ENCODE data around the gene CASP3.
"Not testable (repeated sequence)": the region's sequence is repeated elsewhere in the genome, so short reads cannot be mapped to it uniquely, and the experiment has no call there.

Gene CASP3

DNA sequence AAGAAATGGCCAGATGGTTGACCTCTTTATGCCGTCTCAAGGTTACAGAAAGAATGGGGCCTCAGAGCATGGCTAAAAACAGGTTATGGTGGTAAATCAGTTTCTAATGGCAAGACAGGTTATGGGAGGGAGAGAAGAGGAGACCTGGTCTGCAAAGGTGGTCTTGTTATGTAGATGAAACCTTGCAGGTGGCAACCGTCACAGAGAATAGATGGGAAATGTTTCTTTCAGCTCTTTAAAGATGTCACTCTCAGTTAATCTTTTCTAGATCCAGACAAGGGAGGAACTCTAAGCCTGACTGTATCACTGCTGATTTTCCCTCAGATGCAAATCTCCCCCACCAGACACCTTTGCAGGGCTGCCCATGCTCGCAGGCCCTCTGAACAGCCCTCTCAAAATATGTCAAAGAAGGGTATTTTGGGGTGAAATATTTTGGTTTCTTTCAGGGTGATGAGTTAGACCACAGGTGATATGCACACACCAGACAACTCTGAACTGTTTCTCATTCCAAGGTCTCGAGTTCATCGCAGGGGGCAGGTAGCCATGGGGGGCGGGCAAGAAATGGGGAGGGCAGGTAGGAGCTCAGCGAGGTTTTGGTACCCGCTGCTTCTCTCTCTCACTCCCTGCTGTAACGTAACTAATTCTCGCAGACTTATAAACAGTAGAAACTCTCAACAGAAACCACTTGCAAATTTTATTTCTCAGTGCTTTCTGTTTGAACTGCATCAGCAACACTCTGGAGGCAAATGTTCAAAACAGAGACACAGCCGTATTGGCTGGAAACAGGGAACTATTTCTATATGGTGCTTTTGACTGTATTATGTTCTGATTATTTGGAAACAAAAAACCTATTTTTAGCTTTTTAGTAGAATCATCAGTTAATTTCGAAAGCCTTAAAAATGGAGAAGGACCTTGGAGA lies 32.4 kb downstream of the CASP3 start:
- Histone ChIP-seq H3K36me3 (ENCODE audit: insufficient read depth, low read length) (no peaks in the 10 kb centered on the region), H3K4me3 (ENCODE audit: low read length) (no peak overlapping the region), H3K4me1 (ENCODE audit: insufficient read depth, low read length) (no peaks in the 10 kb centered on the region), H3K9me3 (ENCODE audit: low read length) (peaks cover 3% of the 10 kb centered on the region), H2AFZ (ENCODE audit: low read depth, low read length) (no peak overlapping the region), H3K27me3 (ENCODE audit: insufficient read depth, low read length) (no peaks in the 10 kb centered on the region)

DNA sequence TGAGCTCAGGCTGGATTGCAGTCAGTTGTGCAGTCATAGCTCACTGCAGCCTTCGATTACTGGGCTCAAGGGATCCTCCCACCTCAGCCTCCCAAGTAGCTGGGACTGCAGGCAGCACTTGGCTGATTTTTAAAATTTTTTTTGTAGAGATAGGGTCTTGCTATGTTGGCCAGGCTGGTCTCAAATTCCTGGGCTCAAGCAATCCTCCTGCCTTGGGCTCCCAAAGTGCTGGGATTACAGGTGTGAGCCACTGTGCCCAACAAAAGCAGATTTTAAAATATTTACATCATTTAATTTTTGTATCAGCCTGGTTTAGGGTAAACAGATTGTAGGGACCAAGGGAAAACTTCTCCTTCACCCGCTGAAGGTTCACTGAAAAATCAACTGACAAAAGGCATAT lies 33.1 kb downstream of the CASP3 start:
- not testable (repeated sequence) for H3K27me3 ChIP-seq (ENCODE audit: insufficient read depth, low read length); H3K9me3 ChIP-seq (ENCODE audit: low read length); H3K36me3 ChIP-seq (ENCODE audit: insufficient read depth, low read length); H3K4me1 ChIP-seq (ENCODE audit: insufficient read depth, low read length); H3K4me3 ChIP-seq (ENCODE audit: low read length); H2AFZ ChIP-seq (ENCODE audit: low read depth, low read length)

DNA sequence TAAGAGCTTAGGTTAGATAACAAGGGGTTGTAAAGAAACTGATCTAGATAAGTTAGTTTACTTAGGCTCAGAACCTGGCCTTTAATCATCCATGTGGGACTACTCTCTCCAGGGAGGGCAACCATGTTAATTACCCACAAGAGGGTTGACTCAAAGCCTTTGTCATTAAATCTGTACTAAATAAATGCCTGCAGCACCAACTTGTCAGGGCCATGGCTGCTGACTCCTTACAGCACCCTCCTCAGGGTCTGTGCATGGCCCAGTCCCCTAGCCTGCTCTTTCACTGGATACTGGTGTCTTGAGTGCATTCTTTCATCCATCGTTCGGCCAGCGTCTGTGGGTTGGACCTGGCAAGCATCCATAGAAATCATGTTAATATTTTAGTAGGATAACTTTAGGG lies 34.7 kb downstream of the CASP3 start:
- Histone ChIP-seq H3K4me1 (ENCODE audit: insufficient read depth, low read length) (no peaks in the 10 kb centered on the region), H3K9me3 (ENCODE audit: low read length) (peaks cover 3% of the 10 kb centered on the region), H2AFZ (ENCODE audit: low read depth, low read length) (no peak overlapping the region), H3K4me3 (ENCODE audit: low read length) (no peak overlapping the region), H3K27me3 (ENCODE audit: insufficient read depth, low read length) (no peaks in the 10 kb centered on the region), H3K36me3 (ENCODE audit: insufficient read depth, low read length) (no peaks in the 10 kb centered on the region)

DNA sequence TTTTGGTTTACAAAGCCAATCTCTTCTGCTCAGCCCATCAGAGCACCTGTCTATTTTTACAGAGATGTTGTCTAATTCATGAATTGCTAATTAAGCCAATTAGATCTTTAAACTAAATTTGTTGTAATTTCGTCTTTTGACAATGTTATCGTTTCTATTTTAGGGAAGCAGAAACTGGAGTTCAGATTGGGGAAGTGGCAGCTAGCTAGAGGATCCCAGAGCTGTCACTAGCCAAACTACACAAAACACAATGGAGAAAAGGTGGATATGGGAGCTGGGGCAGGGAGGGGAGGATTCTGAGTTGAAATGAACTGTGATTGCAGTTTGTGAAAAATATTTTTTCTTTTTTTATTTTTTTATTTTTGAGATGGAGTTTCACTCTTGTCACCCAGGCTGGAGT lies 35.8 kb downstream of the CASP3 start:
- no peak overlapping the region for H2AFZ ChIP-seq (ENCODE audit: low read depth, low read length)
- no peaks in the 10 kb centered on the region for H3K27me3 ChIP-seq (ENCODE audit: insufficient read depth, low read length)
- no peaks in the 10 kb centered on the region for H3K4me1 ChIP-seq (ENCODE audit: insufficient read depth, low read length)

DNA sequence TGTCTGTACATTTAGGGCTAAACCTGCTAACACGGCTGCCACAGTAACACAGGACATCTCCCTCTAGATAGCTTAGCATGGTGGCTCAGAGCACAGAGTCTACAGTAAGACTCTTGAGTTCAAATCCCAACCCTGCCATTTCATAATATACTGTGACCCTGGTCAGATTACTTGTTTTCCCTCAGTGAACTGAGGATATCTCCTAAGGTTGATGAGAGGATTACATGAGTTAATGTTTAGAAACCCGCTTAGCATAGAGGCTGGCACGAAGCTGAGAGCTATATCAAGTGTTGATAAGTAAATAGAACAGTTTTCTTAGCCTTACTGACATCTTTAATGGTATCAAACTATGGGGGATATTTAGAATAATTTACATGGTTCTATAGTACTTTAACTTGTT lies 37.2 kb downstream of the CASP3 start:
- H3K4me3 ChIP-seq (ENCODE audit: low read length) = no peak overlapping the region
- no peaks in the 10 kb centered on the region for H3K4me1 ChIP-seq (ENCODE audit: insufficient read depth, low read length)
- H2AFZ ChIP-seq (ENCODE audit: low read depth, low read length) = no peak overlapping the region
- no peaks in the 10 kb centered on the region for H3K27me3 ChIP-seq (ENCODE audit: insufficient read depth, low read length)
- no peaks in the 10 kb centered on the region for H3K36me3 ChIP-seq (ENCODE audit: insufficient read depth, low read length)
- H3K9me3 ChIP-seq (ENCODE audit: low read length) = peaks cover 3% of the 10 kb centered on the region

More for the DNA sequence above, 35.8 kb downstream of the CASP3 start:
- Histone ChIP-seq H3K36me3 (ENCODE audit: insufficient read depth, low read length) (no peaks in the 10 kb centered on the region), H3K4me3 (ENCODE audit: low read length) (no peak overlapping the region), H3K9me3 (ENCODE audit: low read length) (peaks cover 3% of the 10 kb centered on the region)

DNA sequence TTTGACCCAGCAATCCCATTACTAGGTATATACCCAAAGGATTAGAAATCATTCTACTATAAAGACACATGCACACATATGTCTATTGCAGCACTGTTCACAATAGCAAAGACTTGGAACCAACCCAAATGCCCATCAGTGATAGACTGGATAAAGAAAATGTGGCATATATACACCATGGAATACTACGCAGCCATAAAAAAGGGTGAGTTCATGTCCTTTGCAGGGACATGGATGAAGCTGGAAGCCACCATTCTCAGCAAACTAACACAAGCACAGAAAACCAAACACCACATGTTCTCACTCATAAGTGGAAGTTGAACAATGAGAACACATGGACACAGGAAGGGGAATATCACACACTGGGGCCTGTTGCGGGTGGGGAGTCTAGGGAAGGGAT lies 41.8 kb downstream of the CASP3 start:
- H3K4me3 ChIP-seq (ENCODE audit: low read length); H3K4me1 ChIP-seq (ENCODE audit: insufficient read depth, low read length); H3K9me3 ChIP-seq (ENCODE audit: low read length); H2AFZ ChIP-seq (ENCODE audit: low read depth, low read length); H3K27me3 ChIP-seq (ENCODE audit: insufficient read depth, low read length); H3K36me3 ChIP-seq (ENCODE audit: insufficient read depth, low read length): not testable (repeated sequence)

DNA sequence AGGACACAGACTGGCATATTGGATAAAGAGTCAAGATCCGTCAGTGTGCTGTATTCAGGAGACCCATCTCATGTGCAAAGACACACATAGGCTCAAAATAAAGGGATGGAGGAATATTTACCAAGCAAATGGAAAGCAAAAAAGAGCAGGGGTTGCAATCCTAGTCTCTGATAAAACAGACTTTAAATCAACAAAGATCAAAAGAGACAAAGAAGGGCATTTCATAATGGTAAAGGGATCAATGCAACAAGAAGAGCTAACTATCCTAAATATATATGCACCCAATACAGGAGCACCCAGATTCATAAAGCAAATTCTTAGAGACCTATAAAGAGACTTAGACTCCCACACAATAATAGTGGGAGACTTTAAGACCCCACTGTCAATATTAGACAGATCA lies 46.4 kb downstream of the CASP3 start:
- not testable (repeated sequence) for H2AFZ ChIP-seq (ENCODE audit: low read depth, low read length); H3K36me3 ChIP-seq (ENCODE audit: insufficient read depth, low read length); H3K27me3 ChIP-seq (ENCODE audit: insufficient read depth, low read length); H3K4me3 ChIP-seq (ENCODE audit: low read length); H3K4me1 ChIP-seq (ENCODE audit: insufficient read depth, low read length); H3K9me3 ChIP-seq (ENCODE audit: low read length)

DNA sequence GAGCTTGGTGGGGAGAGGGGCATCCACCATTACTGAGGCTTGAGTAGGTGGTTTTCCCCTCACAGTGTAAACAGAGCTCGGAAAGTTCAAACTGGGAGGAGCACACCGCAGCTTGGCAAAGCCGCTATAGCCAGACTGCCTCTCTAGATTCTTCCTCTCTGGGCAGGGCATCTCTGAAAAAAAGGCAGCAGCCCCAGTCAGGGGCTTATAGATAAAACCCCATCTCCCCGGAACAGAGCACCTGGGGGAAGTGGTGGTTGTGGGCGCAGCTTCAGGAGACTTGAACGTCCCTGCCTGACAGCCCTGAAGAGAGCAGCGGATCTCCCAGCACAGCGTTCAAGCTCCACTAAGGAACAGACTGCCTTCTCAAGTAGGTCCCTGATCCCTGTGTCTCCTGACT lies 48.3 kb downstream of the CASP3 start:
- not testable (repeated sequence) for H2AFZ ChIP-seq (ENCODE audit: low read depth, low read length); H3K4me3 ChIP-seq (ENCODE audit: low read length); H3K4me1 ChIP-seq (ENCODE audit: insufficient read depth, low read length); H3K9me3 ChIP-seq (ENCODE audit: low read length); H3K36me3 ChIP-seq (ENCODE audit: insufficient read depth, low read length); H3K27me3 ChIP-seq (ENCODE audit: insufficient read depth, low read length)

DNA sequence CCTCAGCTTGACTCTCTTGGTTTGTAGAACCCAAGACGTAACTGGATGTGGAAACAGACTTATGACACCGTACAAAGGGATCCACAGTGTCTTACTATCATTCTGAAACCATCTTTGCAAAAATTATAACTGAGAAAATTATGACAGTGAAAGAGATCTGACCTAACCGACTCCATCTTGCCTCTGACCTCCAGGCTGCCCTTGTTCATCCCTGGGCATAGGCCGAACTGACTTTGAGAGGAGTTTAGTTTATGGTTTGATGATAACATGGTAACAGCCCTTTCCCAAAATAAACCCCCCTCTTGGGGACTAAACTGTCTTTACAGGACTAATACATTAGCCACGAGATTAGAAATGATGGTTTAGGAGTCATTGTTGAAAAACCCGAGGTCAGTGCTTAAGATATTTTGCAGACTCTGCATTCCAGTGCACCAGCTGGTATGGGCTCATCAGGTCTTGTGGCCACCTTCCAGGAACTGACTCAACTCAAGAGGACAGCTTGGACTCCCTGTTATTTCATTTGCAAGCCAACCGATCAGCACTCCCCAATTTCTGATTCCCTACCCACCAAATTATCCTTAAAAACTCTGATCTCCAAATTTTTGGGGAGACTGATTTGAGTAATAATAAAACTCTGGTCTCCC lies 49.6 kb downstream of the CASP3 start:
- Histone ChIP-seq H3K4me1 (ENCODE audit: insufficient read depth, low read length) (no peaks in the 10 kb centered on the region), H2AFZ (ENCODE audit: low read depth, low read length) (no peak overlapping the region), H3K9me3 (ENCODE audit: low read length) (no peaks in the 10 kb centered on the region), H3K36me3 (ENCODE audit: insufficient read depth, low read length) (no peaks in the 10 kb centered on the region), H3K4me3 (ENCODE audit: low read length) (no peak overlapping the region), H3K27me3 (ENCODE audit: insufficient read depth, low read length) (peaks cover 5% of the 10 kb centered on the region)

DNA sequence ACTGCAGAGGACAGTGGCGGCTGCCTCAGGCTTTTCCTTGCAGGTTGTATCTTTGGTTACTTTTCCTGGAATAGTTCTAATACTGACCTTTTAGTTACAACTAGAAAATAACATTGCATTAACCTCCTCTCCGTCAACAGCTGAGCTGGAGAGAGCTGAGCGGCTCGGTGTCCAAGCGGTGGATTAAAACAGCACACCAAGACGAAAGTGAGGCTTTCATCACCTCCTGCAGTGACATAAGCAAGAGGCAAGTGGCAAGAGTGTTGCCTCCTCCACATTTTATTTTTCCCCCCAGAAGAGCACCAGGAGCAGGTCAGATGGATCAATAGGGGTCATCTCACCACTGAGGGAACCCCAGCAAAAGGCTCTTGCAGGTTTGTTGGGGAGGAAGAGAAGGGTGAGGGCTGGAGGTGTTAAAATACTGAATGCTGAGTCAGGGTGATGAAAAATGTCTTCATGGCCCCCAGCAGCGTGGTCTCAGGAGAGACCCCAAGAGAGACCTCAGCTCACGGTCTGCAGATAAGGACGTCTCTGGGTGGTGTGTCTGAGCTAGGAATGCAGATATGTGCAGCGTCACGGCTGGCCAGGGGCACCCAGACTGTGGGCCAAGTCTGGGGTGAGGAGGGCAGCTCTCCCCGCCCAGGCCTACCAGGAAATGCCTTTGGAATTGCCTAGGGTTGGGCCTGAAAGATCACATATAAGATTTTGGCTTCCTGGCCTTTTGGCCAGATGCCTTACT lies 50.3 kb downstream of the CASP3 start:
- no peak overlapping the region for H2AFZ ChIP-seq (ENCODE audit: low read depth, low read length)
- no peaks in the 10 kb centered on the region for H3K36me3 ChIP-seq (ENCODE audit: insufficient read depth, low read length)
- no peaks in the 10 kb centered on the region for H3K4me1 ChIP-seq (ENCODE audit: insufficient read depth, low read length)
- no peak overlapping the region for H3K4me3 ChIP-seq (ENCODE audit: low read length)
- H3K9me3 ChIP-seq (ENCODE audit: low read length) = no peaks in the 10 kb centered on the region
- peaks cover 5% of the 10 kb centered on the region for H3K27me3 ChIP-seq (ENCODE audit: insufficient read depth, low read length)

DNA sequence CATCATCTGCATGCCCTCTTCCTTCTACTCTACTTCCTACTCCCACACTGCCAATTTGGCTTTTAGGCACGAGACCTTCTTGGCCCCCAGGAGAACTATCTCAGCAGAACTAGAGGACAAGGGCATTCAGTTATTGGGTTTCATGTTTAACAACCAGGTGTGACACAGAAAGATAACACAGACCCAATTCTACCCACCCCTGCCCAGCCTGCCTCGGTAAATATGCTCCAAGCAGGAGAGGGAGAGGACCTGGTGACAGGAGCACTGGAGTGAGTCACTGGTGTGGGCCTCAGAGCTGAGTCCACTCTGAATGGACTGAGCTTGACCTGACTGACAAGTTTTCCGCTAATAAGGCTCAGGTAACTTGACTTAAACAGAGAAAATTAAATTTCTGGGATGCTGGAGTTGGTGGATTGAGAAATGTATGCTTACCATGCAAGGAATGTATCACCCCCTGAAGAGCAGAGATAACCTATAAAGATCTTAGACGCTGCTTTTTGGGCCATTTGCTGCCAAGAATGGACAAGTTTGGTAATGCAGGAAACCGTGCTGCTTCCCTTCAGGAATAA lies 52.5 kb downstream of the CASP3 start:
- H3K27me3 ChIP-seq (ENCODE audit: insufficient read depth, low read length) = peaks cover 5% of the 10 kb centered on the region
- no peaks in the 10 kb centered on the region for H3K36me3 ChIP-seq (ENCODE audit: insufficient read depth, low read length)
- H3K4me1 ChIP-seq (ENCODE audit: insufficient read depth, low read length) = no peaks in the 10 kb centered on the region
- H3K9me3 ChIP-seq (ENCODE audit: low read length) = no peaks in the 10 kb centered on the region
- H3K4me3 ChIP-seq (ENCODE audit: low read length) = no peak overlapping the region
- no peak overlapping the region for H2AFZ ChIP-seq (ENCODE audit: low read depth, low read length)

DNA sequence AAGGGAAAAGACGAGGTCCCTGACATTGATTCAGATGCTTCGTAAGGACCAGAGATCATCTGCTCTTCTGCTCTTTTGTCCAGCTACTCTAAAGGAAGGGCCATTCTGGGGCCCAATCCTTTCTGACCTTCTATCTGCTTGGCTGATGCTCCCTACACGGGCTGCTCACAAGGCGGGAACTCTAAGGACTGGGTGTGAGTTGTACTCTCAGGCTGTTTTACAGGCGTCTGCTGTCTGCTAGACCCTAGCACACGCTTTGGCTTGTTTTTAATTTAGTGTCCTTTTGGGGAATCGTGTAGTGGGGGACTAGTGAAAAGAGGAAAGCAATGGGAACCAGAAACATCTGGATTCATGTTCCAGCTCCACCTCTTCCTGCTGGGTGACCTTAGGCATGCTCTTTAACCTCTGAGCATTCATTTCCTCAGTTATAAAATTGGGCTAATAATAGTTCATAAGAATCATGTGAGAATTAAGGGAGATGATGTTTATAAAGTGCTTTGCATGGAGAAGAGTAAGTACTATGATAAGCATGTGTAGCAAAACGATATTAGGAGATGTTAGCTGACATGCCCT lies 53.1 kb downstream of the CASP3 start:
- Histone ChIP-seq H3K9me3 (ENCODE audit: low read length) (no peaks in the 10 kb centered on the region), H2AFZ (ENCODE audit: low read depth, low read length) (no peak overlapping the region), H3K4me3 (ENCODE audit: low read length) (no peak overlapping the region), H3K4me1 (ENCODE audit: insufficient read depth, low read length) (no peaks in the 10 kb centered on the region), H3K36me3 (ENCODE audit: insufficient read depth, low read length) (no peaks in the 10 kb centered on the region), H3K27me3 (ENCODE audit: insufficient read depth, low read length) (peaks cover 5% of the 10 kb centered on the region)

DNA sequence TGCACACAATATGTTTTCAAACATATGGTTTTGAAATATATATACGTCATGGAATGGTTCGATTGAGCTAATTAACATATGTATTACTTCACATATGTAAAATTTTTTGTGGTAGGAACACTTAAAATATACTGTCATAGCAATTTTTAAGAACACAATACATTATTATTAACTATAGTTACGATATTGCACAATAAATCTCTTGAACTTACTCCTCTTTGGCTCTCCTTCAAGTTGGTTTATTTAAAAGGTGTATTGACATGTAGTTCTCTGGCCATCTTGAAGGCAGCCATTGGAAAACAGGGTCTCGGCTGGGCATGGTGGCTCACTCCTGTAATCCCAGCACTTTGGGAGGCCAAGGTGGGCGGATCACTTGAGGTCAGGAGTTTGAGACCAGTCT lies 53.8 kb downstream of the CASP3 start:
- Histone ChIP-seq H3K4me1 (ENCODE audit: insufficient read depth, low read length) (no peaks in the 10 kb centered on the region), H3K36me3 (ENCODE audit: insufficient read depth, low read length) (no peaks in the 10 kb centered on the region), H3K4me3 (ENCODE audit: low read length) (no peak overlapping the region), H3K9me3 (ENCODE audit: low read length) (no peaks in the 10 kb centered on the region), H3K27me3 (ENCODE audit: insufficient read depth, low read length) (peaks cover 5% of the 10 kb centered on the region), H2AFZ (ENCODE audit: low read depth, low read length) (no peak overlapping the region)

All from neuron (in vitro differentiated cells).